RWPE2 (cell line): ENCODE measurements around the gene CHST9.
A peak's percentile ranks its signal among the peaks of the same experiment; 100 is the strongest.
"Not testable (repeated sequence)": the region's sequence is repeated elsewhere in the genome, so short reads cannot be mapped to it uniquely, and the experiment has no call there.

ENCODE experiments used
- ATAC-seq: fragments of 200-7000 bp; cut with Tn5 transposase; 3 replicates; pipeline ENCODE4 v1.9.1; 2021; ENCODE audit warnings: low read depth
- DNase-seq: peaks from one replicate; pipeline ENCODE4 v3.0.0-alpha.2; 2020; ENCODE audit warnings: low spot score
- H3K27ac ChIP-seq: fragments of 450-650 bp; 2 replicates; pipeline ENCODE4 v1.5.1; 2017; ENCODE audit warnings: mild to moderate bottlenecking; ENCODE audit not compliant: poor library complexity, severe bottlenecking
- H3K27me3 ChIP-seq: fragments of 250-450 bp; sonication (Bioruptor Pico); 2 replicates; pipeline ENCODE4 v1.5.1; 2021; ENCODE audit warnings: mild to moderate bottlenecking, moderate library complexity; ENCODE audit not compliant: insufficient read depth, poor library complexity, severe bottlenecking
- H3K36me3 ChIP-seq: fragments of 250-450 bp; sonication (Bioruptor Pico); 2 replicates; pipeline ENCODE4 v1.5.1; 2020; ENCODE audit warnings: low read depth, mild to moderate bottlenecking, moderate library complexity
- H3K4me1 ChIP-seq: fragments of 250-450 bp; sonication (Bioruptor Pico); 2 replicates; pipeline ENCODE4 v1.5.1; 2021; ENCODE audit warnings: mild to moderate bottlenecking, moderate library complexity; ENCODE audit not compliant: insufficient read depth, poor library complexity, severe bottlenecking
- H3K4me3 ChIP-seq: fragments of 250-450 bp; sonication (Bioruptor Pico); 2 replicates; pipeline ENCODE4 v1.5.1; 2021; ENCODE audit warnings: mild to moderate bottlenecking, moderate library complexity; ENCODE audit not compliant: severe bottlenecking
- H3K9me3 ChIP-seq: fragments of 250-450 bp; sonication (Bioruptor Pico); 2 replicates; pipeline ENCODE4 v1.5.1; 2021; ENCODE audit warnings: mild to moderate bottlenecking, moderate library complexity; ENCODE audit not compliant: severe bottlenecking
- TF ChIP-seq, protein P1 (sequence below): fragments of 450-650 bp; IDR thresholded peaks from one replicate; pipeline ENCODE4 v1.5.1; 2017; ENCODE audit warnings: mild to moderate bottlenecking, moderate library complexity; ENCODE audit not compliant: poor library complexity, severe bottlenecking

Gene CHST9

DNA sequence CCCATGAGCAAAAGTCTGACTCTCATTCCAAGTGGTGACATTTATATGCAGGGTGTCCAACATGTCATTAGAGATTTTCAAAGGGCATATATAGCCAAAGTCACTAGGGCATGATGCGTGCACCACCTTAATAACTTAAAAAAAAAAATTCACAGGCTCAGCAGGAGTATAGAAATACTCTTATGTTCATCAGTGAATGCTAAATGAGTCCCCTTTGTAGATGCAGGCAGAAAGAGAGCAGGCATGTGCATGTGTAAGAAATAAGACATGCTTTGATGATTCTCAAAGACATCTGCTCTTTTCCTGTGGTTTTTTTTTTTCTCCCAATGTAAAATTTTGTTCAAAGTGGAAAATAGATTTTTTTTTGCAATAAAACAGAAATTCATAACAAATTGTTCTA, 207.3 kb downstream of the CHST9 start:
- Histone ChIP-seq H3K4me1 (no peaks in the 10 kb centered on the region), H3K36me3 (no peaks in the 10 kb centered on the region), H3K27ac (no peak overlapping the region), H3K27me3 (no peaks in the 10 kb centered on the region), H3K9me3 (no peaks in the 10 kb centered on the region), H3K4me3 (no peak overlapping the region)
- no peak for DNase-seq
- TF ChIP-seq, protein P1, sequence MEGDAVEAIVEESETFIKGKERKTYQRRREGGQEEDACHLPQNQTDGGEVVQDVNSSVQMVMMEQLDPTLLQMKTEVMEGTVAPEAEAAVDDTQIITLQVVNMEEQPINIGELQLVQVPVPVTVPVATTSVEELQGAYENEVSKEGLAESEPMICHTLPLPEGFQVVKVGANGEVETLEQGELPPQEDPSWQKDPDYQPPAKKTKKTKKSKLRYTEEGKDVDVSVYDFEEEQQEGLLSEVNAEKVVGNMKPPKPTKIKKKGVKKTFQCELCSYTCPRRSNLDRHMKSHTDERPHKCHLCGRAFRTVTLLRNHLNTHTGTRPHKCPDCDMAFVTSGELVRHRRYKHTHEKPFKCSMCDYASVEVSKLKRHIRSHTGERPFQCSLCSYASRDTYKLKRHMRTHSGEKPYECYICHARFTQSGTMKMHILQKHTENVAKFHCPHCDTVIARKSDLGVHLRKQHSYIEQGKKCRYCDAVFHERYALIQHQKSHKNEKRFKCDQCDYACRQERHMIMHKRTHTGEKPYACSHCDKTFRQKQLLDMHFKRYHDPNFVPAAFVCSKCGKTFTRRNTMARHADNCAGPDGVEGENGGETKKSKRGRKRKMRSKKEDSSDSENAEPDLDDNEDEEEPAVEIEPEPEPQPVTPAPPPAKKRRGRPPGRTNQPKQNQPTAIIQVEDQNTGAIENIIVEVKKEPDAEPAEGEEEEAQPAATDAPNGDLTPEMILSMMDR, result no peak
- no peak for ATAC-seq

DNA sequence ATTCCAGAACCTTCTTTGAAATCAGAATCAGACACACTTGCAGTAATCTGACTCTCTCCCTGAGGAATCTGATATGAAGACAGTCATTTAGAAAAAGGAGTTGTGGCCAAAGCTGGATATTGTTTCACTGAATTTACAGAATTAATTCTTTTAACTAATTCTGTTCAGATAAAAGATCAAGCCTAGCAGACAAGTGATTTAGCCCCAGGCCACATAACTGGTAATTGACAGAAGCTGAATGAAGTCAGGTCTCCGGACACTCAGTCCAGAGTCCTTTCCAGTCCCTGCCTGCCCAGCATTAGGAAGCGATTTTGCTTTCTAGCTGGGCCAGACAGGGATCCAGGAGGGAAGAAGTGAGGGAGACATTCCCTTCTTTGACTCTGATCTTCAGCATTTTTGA, 208.9 kb downstream of the CHST9 start:
- TF ChIP-seq, protein P1, result no peak
- DNase-seq, result no peak
- H3K4me1 ChIP-seq, result no peaks in the 10 kb centered on the region

DNA sequence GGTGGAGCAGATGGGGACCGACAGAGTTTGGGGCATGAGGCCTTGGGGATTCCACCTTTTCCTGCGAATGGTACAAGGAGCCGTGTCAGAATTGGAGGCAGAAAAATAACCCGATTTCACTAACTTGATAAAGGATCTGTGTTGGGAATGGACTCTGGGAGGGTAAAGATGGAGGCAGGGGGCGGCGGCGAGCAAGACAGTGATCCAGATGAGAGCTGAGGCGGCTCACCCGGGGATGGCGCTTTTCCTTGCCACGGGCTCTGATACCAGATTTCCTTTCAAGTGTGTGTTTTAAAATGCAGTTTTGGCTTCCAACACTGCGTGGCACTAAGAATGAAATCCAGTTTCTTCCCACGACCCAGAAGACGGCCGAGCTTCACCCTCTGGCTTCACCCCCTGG, 212.6 kb downstream of the CHST9 start:
- not testable (repeated sequence) for DNase-seq, ATAC-seq, H3K4me1 ChIP-seq, H3K36me3 ChIP-seq, H3K4me3 ChIP-seq, H3K27ac ChIP-seq, H3K9me3 ChIP-seq, H3K27me3 ChIP-seq

More for the DNA sequence above, 208.9 kb downstream of the CHST9 start:
- Histone ChIP-seq H3K27me3 (no peaks in the 10 kb centered on the region), H3K36me3 (no peaks in the 10 kb centered on the region), H3K4me3 (no peak overlapping the region), H3K9me3 (no peaks in the 10 kb centered on the region), H3K27ac (no peak overlapping the region)
- no peak for ATAC-seq

DNA sequence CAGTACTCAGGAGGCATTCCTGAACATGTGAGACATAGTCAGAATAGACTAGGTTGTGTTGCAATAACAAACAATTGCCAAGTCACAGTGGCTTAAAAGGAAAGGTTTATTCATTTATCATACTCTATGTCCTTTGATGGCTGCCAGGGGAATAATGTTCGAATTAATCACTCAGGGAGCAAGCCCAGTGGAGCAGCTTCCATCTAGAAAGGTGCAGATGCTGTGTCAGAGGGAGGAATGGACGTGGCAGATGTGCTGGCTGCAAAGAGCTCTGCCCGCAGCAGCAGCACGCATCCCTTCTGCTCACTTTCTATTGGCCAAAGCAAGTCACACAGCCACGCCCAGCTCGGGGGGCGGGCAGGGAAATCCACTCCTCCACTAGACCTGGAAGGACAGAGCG, 213.7 kb downstream of the CHST9 start:
- H3K9me3 ChIP-seq, result no peaks in the 10 kb centered on the region
- no peak overlapping the region for H3K27ac ChIP-seq
- H3K4me3 ChIP-seq, result no peak overlapping the region
- no peaks in the 10 kb centered on the region for H3K4me1 ChIP-seq
- TF ChIP-seq, protein P1, result no peak
- H3K36me3 ChIP-seq, result no peaks in the 10 kb centered on the region
- ATAC-seq, result peak; percentile 36; the same call in 1 of the 3 replicates
- H3K27me3 ChIP-seq, result no peaks in the 10 kb centered on the region
- DNase-seq, result no peak

DNA sequence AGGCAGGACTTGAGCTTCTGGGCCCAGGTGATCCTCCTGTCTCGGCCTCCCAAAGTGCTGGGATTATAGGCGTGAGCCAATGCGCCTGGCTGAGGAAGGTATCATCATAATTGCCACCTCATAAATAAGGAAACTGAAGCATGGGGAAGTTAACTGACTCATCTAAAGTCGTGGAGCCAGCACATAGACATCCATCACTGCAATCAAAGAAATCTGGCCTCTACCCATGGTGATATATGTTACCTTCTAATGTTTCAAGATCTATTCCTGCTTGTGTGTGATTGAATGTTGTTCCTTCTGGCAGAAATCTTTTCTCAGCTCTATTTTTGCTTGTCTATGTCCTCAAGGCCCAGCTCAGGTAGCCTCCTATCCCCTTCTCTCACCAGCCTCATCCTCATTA, 214.5 kb downstream of the CHST9 start:
- Histone ChIP-seq H3K9me3 (no peaks in the 10 kb centered on the region), H3K4me1 (no peaks in the 10 kb centered on the region), H3K36me3 (no peaks in the 10 kb centered on the region), H3K27me3 (no peaks in the 10 kb centered on the region), H3K4me3 (no peak overlapping the region), H3K27ac (no peak overlapping the region)
- ATAC-seq (no peak), DNase-seq (no peak)
- TF ChIP-seq, protein P1, result no peak
